ENCODE results near the gene BORCS8. TPM values are rescaled to one million over a fixed set of nuclear protein-coding genes. Genes with fewer than 3 reads are reported as not detected.

Gene BORCS8
- total and polyA plus RNA-seq, 2 of the 13 experiments (the other 11 are each of a cell fraction or from before 2014, with no cell fraction given): 9.6 to 13.3 TPM

- TF ChIP-seq, protein P1, sequence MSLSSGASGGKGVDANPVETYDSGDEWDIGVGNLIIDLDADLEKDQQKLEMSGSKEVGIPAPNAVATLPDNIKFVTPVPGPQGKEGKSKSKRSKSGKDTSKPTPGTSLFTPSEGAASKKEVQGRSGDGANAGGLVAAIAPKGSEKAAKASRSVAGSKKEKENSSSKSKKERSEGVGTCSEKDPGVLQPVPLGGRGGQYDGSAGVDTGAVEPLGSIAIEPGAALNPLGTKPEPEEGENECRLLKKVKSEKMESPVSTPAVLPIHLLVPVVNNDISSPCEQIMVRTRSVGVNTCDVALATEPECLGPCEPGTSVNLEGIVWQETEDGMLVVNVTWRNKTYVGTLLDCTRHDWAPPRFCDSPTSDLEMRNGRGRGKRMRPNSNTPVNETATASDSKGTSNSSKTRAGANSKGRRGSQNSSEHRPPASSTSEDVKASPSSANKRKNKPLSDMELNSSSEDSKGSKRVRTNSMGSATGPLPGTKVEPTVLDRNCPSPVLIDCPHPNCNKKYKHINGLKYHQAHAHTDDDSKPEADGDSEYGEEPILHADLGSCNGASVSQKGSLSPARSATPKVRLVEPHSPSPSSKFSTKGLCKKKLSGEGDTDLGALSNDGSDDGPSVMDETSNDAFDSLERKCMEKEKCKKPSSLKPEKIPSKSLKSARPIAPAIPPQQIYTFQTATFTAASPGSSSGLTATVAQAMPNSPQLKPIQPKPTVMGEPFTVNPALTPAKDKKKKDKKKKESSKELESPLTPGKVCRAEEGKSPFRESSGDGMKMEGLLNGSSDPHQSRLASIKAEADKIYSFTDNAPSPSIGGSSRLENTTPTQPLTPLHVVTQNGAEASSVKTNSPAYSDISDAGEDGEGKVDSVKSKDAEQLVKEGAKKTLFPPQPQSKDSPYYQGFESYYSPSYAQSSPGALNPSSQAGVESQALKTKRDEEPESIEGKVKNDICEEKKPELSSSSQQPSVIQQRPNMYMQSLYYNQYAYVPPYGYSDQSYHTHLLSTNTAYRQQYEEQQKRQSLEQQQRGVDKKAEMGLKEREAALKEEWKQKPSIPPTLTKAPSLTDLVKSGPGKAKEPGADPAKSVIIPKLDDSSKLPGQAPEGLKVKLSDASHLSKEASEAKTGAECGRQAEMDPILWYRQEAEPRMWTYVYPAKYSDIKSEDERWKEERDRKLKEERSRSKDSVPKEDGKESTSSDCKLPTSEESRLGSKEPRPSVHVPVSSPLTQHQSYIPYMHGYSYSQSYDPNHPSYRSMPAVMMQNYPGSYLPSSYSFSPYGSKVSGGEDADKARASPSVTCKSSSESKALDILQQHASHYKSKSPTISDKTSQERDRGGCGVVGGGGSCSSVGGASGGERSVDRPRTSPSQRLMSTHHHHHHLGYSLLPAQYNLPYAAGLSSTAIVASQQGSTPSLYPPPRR (CRISPR knock-in tag; IDR thresholded peaks at IDR 0.05; ENCODE audit: borderline replicate concordance): no peak
- TF ChIP-seq CBX5 (CRISPR knock-in tag; IDR thresholded peaks at IDR 0.05; ENCODE audit: borderline replicate concordance) (no peak), ZFP41 (CRISPR knock-in tag; IDR thresholded peaks at IDR 0.05; ENCODE audit: borderline replicate concordance) (no peak), HOXA5 (CRISPR knock-in tag; IDR thresholded peaks at IDR 0.05) (no peak), TAF15 (IDR thresholded peaks at IDR 0.05; ENCODE audit: low read depth, low read length, poor library complexity, severe bottlenecking) (no peak), HOXD1 (CRISPR knock-in tag; IDR thresholded peaks at IDR 0.05) (no peak), MATR3 (CRISPR knock-in tag; IDR thresholded peaks at IDR 0.05) (no peak), ZNF296 (CRISPR knock-in tag; conservative IDR thresholded peaks at IDR 0.05) (no peak)
- TF ChIP-seq, protein P2, sequence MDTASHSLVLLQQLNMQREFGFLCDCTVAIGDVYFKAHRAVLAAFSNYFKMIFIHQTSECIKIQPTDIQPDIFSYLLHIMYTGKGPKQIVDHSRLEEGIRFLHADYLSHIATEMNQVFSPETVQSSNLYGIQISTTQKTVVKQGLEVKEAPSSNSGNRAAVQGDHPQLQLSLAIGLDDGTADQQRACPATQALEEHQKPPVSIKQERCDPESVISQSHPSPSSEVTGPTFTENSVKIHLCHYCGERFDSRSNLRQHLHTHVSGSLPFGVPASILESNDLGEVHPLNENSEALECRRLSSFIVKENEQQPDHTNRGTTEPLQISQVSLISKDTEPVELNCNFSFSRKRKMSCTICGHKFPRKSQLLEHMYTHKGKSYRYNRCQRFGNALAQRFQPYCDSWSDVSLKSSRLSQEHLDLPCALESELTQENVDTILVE (CRISPR knock-in tag; IDR thresholded peaks at IDR 0.05): no peak
- TF ChIP-seq, protein P3, sequence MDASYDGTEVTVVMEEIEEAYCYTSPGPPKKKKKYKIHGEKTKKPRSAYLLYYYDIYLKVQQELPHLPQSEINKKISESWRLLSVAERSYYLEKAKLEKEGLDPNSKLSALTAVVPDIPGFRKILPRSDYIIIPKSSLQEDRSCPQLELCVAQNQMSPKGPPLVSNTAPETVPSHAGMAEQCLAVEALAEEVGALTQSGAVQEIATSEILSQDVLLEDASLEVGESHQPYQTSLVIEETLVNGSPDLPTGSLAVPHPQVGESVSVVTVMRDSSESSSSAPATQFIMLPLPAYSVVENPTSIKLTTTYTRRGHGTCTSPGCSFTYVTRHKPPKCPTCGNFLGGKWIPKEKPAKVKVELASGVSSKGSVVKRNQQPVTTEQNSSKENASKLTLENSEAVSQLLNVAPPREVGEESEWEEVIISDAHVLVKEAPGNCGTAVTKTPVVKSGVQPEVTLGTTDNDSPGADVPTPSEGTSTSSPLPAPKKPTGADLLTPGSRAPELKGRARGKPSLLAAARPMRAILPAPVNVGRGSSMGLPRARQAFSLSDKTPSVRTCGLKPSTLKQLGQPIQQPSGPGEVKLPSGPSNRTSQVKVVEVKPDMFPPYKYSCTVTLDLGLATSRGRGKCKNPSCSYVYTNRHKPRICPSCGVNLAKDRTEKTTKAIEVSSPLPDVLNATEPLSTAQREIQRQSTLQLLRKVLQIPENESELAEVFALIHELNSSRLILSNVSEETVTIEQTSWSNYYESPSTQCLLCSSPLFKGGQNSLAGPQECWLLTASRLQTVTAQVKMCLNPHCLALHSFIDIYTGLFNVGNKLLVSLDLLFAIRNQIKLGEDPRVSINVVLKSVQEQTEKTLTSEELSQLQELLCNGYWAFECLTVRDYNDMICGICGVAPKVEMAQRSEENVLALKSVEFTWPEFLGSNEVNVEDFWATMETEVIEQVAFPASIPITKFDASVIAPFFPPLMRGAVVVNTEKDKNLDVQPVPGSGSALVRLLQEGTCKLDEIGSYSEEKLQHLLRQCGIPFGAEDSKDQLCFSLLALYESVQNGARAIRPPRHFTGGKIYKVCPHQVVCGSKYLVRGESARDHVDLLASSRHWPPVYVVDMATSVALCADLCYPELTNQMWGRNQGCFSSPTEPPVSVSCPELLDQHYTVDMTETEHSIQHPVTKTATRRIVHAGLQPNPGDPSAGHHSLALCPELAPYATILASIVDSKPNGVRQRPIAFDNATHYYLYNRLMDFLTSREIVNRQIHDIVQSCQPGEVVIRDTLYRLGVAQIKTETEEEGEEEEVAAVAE (CRISPR knock-in tag; IDR thresholded peaks at IDR 0.05; ENCODE audit: borderline replicate concordance): no peak
- TF ChIP-seq, protein P4, sequence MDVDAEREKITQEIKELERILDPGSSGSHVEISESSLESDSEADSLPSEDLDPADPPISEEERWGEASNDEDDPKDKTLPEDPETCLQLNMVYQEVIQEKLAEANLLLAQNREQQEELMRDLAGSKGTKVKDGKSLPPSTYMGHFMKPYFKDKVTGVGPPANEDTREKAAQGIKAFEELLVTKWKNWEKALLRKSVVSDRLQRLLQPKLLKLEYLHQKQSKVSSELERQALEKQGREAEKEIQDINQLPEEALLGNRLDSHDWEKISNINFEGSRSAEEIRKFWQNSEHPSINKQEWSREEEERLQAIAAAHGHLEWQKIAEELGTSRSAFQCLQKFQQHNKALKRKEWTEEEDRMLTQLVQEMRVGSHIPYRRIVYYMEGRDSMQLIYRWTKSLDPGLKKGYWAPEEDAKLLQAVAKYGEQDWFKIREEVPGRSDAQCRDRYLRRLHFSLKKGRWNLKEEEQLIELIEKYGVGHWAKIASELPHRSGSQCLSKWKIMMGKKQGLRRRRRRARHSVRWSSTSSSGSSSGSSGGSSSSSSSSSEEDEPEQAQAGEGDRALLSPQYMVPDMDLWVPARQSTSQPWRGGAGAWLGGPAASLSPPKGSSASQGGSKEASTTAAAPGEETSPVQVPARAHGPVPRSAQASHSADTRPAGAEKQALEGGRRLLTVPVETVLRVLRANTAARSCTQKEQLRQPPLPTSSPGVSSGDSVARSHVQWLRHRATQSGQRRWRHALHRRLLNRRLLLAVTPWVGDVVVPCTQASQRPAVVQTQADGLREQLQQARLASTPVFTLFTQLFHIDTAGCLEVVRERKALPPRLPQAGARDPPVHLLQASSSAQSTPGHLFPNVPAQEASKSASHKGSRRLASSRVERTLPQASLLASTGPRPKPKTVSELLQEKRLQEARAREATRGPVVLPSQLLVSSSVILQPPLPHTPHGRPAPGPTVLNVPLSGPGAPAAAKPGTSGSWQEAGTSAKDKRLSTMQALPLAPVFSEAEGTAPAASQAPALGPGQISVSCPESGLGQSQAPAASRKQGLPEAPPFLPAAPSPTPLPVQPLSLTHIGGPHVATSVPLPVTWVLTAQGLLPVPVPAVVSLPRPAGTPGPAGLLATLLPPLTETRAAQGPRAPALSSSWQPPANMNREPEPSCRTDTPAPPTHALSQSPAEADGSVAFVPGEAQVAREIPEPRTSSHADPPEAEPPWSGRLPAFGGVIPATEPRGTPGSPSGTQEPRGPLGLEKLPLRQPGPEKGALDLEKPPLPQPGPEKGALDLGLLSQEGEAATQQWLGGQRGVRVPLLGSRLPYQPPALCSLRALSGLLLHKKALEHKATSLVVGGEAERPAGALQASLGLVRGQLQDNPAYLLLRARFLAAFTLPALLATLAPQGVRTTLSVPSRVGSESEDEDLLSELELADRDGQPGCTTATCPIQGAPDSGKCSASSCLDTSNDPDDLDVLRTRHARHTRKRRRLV (CRISPR knock-in tag; IDR thresholded peaks at IDR 0.05): no peak
These were observed 11.3 kb upstream of the BORCS8 start, which contains the start of gene NR2C2AP (continued) for GRCh38 chr19:19203012-19203856.
